Measurements from ENCODE around the gene ADGRB2.

ADGRB2 gene

DNA sequence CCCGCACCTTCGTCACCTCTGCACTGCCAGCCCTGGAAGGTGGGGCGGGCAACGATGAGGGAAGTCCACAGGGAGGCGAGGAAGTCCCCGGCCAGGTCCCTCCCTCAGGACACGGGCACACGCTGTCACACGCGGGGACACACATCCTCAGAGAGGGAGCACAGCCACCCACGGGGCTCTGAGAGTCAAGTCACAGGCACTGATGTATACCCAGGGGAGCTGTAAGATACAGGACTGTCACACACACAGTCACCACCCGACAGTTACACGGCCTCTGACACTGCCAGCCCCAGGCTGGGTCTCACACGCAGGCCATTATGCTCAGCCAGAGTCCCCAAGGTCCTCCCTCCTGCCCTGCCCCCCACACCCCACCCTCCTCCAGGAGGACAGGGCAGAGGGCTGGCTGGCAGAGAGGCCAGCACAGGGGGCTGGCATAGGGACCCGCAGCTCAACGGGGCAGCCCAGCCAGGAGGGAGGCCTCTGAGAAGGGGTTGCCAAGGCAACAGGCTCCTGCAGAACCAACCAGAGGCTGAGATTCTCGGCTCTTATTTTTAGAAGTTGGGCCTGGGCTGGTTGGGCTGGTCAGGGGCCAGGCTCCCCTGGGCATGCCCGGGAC, 17.7 kb upstream of the ADGRB2 start:
- TF ChIP-seq, protein P1, sequence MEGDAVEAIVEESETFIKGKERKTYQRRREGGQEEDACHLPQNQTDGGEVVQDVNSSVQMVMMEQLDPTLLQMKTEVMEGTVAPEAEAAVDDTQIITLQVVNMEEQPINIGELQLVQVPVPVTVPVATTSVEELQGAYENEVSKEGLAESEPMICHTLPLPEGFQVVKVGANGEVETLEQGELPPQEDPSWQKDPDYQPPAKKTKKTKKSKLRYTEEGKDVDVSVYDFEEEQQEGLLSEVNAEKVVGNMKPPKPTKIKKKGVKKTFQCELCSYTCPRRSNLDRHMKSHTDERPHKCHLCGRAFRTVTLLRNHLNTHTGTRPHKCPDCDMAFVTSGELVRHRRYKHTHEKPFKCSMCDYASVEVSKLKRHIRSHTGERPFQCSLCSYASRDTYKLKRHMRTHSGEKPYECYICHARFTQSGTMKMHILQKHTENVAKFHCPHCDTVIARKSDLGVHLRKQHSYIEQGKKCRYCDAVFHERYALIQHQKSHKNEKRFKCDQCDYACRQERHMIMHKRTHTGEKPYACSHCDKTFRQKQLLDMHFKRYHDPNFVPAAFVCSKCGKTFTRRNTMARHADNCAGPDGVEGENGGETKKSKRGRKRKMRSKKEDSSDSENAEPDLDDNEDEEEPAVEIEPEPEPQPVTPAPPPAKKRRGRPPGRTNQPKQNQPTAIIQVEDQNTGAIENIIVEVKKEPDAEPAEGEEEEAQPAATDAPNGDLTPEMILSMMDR (IDR thresholded peaks at IDR 0.05; ENCODE audit: low read depth, low read length): no peak
- TF ChIP-seq EZH2phosphoT487 (IDR thresholded peaks at IDR 0.05; ENCODE audit: low read depth): no peak
- no peak overlapping the region for H3K9ac ChIP-seq (ENCODE audit: low read length)

DNA sequence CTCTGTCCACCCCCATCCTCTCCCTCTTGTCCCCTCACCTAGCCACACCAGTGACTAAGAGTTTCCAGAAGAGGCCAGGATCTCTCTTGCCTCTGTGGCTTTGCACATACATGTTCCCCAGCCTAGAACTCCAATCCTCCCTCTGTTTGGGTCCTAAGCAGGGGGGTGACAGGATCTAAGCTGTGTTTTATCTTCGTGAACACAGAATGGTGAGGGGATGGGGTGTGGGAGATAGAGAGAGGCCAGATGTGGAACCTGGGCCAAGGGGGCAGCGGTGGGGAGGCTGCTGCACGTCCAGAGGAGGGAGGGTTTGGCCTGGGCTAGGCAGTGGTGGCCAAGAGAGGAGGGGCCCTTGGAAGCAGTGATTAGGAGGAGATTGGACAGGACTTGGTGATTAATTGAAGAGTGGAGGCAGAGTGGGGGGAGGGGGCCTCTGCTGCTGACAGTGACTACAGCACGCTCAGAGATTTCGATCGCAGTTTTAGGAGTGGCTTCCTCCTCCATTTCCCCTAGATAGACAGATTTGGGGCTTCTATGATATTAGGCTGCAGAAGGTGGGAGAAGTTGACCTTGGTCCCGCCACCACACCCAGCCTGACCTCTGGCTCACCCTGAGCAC, 17.1 kb upstream of the ADGRB2 start:
- Histone ChIP-seq H3K27ac (ENCODE audit: low read length) (no peak overlapping the region), H3K4me2 (ENCODE audit: low read length) (no peak overlapping the region), H3K79me2 (ENCODE audit: low read length) (no peaks in the 10 kb centered on the region), H4K20me1 (ENCODE audit: insufficient read depth, low read length) (no peaks in the 10 kb centered on the region), H3K36me3 (replicated peaks; ENCODE audit: low read depth, low read length) (no peaks in the 10 kb centered on the region), H3K9ac (ENCODE audit: low read length) (no peak overlapping the region), H3K4me1 (ENCODE audit: low read length) (peaks cover 20% of the 10 kb centered on the region), H3K9me3 (ENCODE audit: insufficient read depth, low read length) (no peaks in the 10 kb centered on the region), H2AFZ (ENCODE audit: low read depth, low read length) (no peak overlapping the region), H3K4me3 (ENCODE audit: low read length) (no peak overlapping the region), H3K27me3 (ENCODE audit: low read depth, low read length) (no peaks in the 10 kb centered on the region)
- TF ChIP-seq, protein P1 (IDR thresholded peaks at IDR 0.05; ENCODE audit: low read depth, low read length): no peak
- TF ChIP-seq EZH2phosphoT487 (IDR thresholded peaks at IDR 0.05; ENCODE audit: low read depth): no peak

More for the DNA sequence above, 17.7 kb upstream of the ADGRB2 start:
- Histone ChIP-seq H3K36me3 (replicated peaks; ENCODE audit: low read depth, low read length) (no peaks in the 10 kb centered on the region), H3K27ac (ENCODE audit: low read length) (no peak overlapping the region), H3K4me3 (ENCODE audit: low read length) (no peak overlapping the region), H3K4me2 (ENCODE audit: low read length) (no peak overlapping the region), H2AFZ (ENCODE audit: low read depth, low read length) (no peak overlapping the region), H3K4me1 (ENCODE audit: low read length) (peaks cover 20% of the 10 kb centered on the region), H3K79me2 (ENCODE audit: low read length) (no peaks in the 10 kb centered on the region), H3K9me3 (ENCODE audit: insufficient read depth, low read length) (no peaks in the 10 kb centered on the region), H4K20me1 (ENCODE audit: insufficient read depth, low read length) (no peaks in the 10 kb centered on the region), H3K27me3 (ENCODE audit: low read depth, low read length) (no peaks in the 10 kb centered on the region)

DNA sequence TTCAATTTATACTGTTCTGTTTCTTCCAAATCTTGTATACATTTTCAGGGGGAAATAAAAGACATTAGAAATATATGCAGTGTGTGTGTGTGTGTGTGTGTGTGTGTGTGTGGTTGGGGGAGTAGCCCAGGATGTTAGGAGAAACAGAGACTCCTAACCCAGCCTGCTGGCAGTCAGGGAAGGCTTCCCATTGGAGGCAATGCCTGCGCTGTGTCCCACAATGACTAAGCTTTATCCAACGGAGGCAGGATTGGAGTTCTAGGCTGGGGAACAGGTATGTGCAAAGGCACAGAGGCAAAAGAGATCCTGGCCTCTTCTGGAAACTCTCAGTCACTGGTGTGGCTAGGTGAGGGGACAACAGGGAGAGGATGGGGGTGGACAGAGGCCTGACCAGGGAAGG, 16.5 kb upstream of the ADGRB2 start:
- no peak overlapping the region for H3K9ac ChIP-seq (ENCODE audit: low read length)
- H3K4me1 ChIP-seq (ENCODE audit: low read length): peaks cover 18% of the 10 kb centered on the region
- H3K9me3 ChIP-seq (ENCODE audit: insufficient read depth, low read length): no peaks in the 10 kb centered on the region
- H3K36me3 ChIP-seq (replicated peaks; ENCODE audit: low read depth, low read length): no peaks in the 10 kb centered on the region
- H3K79me2 ChIP-seq (ENCODE audit: low read length): no peaks in the 10 kb centered on the region
- H2AFZ ChIP-seq (ENCODE audit: low read depth, low read length): no peak overlapping the region
- H3K4me3 ChIP-seq (ENCODE audit: low read length): no peak overlapping the region
- no peak overlapping the region for H3K27ac ChIP-seq (ENCODE audit: low read length)
- no peaks in the 10 kb centered on the region for H3K27me3 ChIP-seq (ENCODE audit: low read depth, low read length)
- H3K4me2 ChIP-seq (ENCODE audit: low read length): no peak overlapping the region
- TF ChIP-seq, protein P1 (IDR thresholded peaks at IDR 0.05; ENCODE audit: low read depth, low read length): no peak
- TF ChIP-seq EZH2phosphoT487 (IDR thresholded peaks at IDR 0.05; ENCODE audit: low read depth): no peak
- H4K20me1 ChIP-seq (ENCODE audit: insufficient read depth, low read length): no peaks in the 10 kb centered on the region

DNA sequence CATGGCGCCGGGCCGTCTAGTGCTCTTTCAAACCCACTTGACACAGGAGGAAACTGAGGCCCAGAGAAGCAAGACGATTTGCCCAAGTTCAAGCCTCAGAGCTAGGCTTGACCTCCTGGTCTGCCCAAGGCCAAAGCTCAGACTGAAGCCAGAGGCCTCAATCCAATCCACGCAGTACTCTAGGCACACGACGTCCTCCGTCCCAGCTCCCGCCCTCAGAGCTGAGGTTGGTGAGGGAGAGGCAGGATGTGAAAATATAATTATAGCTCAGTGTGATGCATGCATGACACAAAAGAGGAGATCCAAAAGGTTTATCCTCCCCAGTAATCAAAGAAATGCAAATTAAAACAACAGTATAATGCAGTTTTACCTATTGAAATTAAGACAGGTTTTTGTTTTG, 15.5 kb upstream of the ADGRB2 start:
- no peaks in the 10 kb centered on the region for H3K27me3 ChIP-seq (ENCODE audit: low read depth, low read length)
- H3K79me2 ChIP-seq (ENCODE audit: low read length): no peaks in the 10 kb centered on the region
- no peaks in the 10 kb centered on the region for H3K9me3 ChIP-seq (ENCODE audit: insufficient read depth, low read length)
- H3K36me3 ChIP-seq (replicated peaks; ENCODE audit: low read depth, low read length): no peaks in the 10 kb centered on the region
- no peaks in the 10 kb centered on the region for H4K20me1 ChIP-seq (ENCODE audit: insufficient read depth, low read length)
- no peak overlapping the region for H3K27ac ChIP-seq (ENCODE audit: low read length)
- no peak overlapping the region for H3K4me3 ChIP-seq (ENCODE audit: low read length)
- H3K4me2 ChIP-seq (ENCODE audit: low read length): no peak overlapping the region
- H2AFZ ChIP-seq (ENCODE audit: low read depth, low read length): no peak overlapping the region
- H3K9ac ChIP-seq (ENCODE audit: low read length): no peak overlapping the region
- no peak for TF ChIP-seq EZH2phosphoT487 (IDR thresholded peaks at IDR 0.05; ENCODE audit: low read depth)
- TF ChIP-seq, protein P1 (IDR thresholded peaks at IDR 0.05; ENCODE audit: low read depth, low read length): no peak
- peaks cover 8% of the 10 kb centered on the region for H3K4me1 ChIP-seq (ENCODE audit: low read length)

Data from OCI-LY3 (cell line).